ENCODE data around the gene MLPH. TPM values are rescaled to one million over a fixed set of nuclear protein-coding genes. Genes with fewer than 3 reads are reported as not detected.
A peak's percentile ranks its signal among the peaks of the same experiment; 100 is the strongest.

MLPH gene
- total and polyA plus RNA-seq, 12 donors: 9.7 to 60.0 (median 40.8) TPM

DNA sequence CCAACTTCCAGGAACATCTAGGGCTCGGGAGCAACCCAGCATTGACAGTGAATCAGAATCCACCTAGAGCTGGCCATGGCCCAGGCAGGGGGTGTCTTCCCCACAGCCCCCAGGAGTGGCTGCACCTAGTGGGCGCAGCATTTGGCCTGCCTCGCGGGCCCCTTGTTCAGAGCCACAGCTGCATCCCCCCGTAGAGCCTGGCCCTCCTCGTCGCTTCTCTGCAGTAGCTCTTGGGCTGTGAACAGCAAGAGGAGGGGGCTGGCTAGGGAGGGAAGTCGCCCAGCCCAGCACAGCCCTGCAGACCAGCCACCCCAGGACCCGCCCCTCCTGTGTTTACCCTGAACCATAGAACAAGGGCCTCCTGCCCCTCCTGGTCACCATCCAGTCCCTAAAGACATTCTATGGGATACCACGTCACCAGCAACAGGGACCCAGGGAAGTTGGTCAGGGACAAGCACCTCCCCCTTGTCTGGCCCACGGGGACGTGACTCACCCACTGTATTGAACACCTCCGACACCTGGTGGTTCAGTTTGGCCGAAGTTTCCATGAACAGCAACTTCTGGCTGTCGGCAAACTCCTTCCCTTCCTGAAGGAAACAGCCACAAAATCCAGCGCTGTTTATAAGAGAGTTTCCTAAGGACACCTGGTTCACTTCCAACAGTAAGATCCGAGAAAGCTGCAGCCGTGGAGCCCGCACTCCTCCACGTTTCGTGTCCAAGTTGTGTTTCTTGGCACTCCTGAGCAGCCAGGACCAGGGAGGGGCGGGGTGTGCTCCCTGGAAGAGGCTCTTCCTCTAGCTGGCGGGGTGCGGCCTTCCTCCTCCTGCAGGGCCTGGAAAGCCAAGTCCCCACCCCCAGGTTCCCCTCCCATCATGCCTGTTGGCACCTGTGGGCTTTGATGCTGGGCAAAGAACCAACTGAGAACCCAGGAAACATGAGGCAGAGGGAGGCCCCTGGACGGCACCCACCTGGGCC lies 88.1 kb downstream of the MLPH start:
- Histone ChIP-seq H3K4me1 (peaks cover 0 to 53% (median 12%) of the 10 kb centered on the region in 9 donors), H3K27me3 (no peaks in the 10 kb centered on the region), H3K36me3 (no peaks in the 10 kb centered on the region), H3K4me3 (peak overlapping the region in 2 of 10 donors; percentile 17 to 24), H3K27ac (peak overlapping the region in 4 of 10 donors; percentile 28 to 46 (median 30)), H3K9me3 (no peaks in the 10 kb centered on the region)
- intact Hi-C loops (cut with DNase I): loop anchor here in 9 of 10 donors (5.0 to 10.0 kb wide), 7 partner anchors 150 to 480 kb away; partner anchors contain the start of gene COL6A3 (in 1 of the 9)
- WGBS, 2 donors: 64 to 72% methylated on average over 25 of the region's 25 CpGs
- peak in 4 of 8 donors; percentile 18 to 58 (median 38) for ATAC-seq
- DNase-seq: peak; percentile 30 to 42
- no peak for TF ChIP-seq CTCF (IDR thresholded peaks at IDR 0.05)

GRCh38 chr2:237575869-237576862 lies 89.1 kb downstream of the MLPH start:
- DNase-seq (no peak), ATAC-seq (no peak)
- intact Hi-C loops (cut with DNase I): loop anchor here in 9 of 10 donors (10.0 kb wide), 5 partner anchors 151 to 481 kb away; partner anchors contain the start of gene COL6A3 (in 1 of the 9)
- H3K27me3 ChIP-seq: no peaks in the 10 kb centered on the region
- H3K27ac ChIP-seq: peak overlapping the region in 2 of 10 donors; percentile 21 to 28
- no peak overlapping the region for H3K4me3 ChIP-seq
- peaks cover 0 to 54% (median 13%) of the 10 kb centered on the region in 9 donors for H3K4me1 ChIP-seq
- no peaks in the 10 kb centered on the region for H3K9me3 ChIP-seq
- H3K36me3 ChIP-seq: no peaks in the 10 kb centered on the region
- TF ChIP-seq CTCF (IDR thresholded peaks at IDR 0.05): no peak
- 90 to 91% methylated on average over 27 of the region's 27 CpGs for WGBS, 2 donors

DNA sequence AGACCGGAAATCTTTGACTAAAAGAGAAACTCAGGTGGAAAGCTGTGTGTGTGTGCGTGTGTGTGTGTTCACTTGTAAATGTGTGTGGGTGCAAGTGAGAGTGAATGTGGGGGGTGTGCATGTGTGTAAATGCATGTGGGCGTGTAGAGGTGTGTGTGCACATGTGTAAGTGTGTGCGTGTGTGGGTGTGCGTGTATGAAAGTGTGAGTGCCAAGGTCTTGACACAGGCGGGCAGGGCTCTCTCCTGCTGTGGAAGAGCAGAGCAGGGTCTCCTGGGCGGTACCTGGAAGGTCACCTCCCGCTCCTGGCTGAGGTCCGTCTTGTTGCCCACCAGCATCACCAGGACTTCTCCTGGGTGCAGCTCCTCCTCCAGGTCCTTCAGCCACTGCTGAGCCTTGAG lies 89.9 kb downstream of the MLPH start:
- H3K4me1 ChIP-seq: peaks cover 0 to 57% (median 18%) of the 10 kb centered on the region in 9 donors
- no peak for ATAC-seq
- DNase-seq: no peak
- no peak overlapping the region for H3K27ac ChIP-seq
- H3K9me3 ChIP-seq: no peaks in the 10 kb centered on the region
- H3K4me3 ChIP-seq: no peak overlapping the region
- no peaks in the 10 kb centered on the region for H3K36me3 ChIP-seq
- H3K27me3 ChIP-seq: no peaks in the 10 kb centered on the region
- intact Hi-C loops (cut with DNase I): loop anchor here in 9 of 10 donors (10.0 kb wide), 5 partner anchors 152 to 482 kb away; partner anchors contain the start of gene COL6A3 (in 1 of the 9)
- WGBS, 2 donors: 92 to 96% methylated on average over 9 of the region's 9 CpGs
- no peak for TF ChIP-seq CTCF (IDR thresholded peaks at IDR 0.05)

Data from heart right ventricle (tissue), 16 donors.